ENCODE data around the gene UGT1A1.

DNA sequence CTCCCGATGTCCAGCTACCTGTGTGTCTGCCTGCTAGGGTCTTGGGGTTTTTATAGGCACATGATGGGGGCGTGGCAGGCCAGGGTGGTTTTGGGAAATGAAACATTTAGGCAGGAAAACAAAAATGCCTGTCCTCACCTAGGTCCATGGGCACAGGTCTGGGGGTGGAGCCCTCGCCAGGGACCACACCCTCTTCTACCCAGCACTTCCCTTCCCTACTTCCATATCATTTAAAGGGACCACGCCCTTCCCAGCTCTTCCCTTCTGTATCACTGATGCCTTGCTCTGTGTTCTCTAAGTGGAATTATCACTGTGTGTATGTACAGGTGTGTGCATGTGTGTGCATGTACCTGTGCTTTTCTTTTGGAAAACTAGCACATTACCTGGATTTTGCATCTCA, 6.3 kb downstream of the UGT1A1 start:
- TF ChIP-seq FOSL1 (CRISPR knock-in tag; IDR thresholded peaks at IDR 0.05; ENCODE audit: borderline replicate concordance) (no peak), NFIC (IDR thresholded peaks at IDR 0.05; ENCODE audit: low read length) (no peak)
